Esophagus squamous epithelium (tissue), 4 donors: Measurements from ENCODE around the gene TMEM63A.

ENCODE experiments used
- CTCF ChIP-seq, 6 experiments: fragments of 450-650 bp in 4 of 6; fragments of 200-600 bp in 2 of 6; sonication (generic) in 2 of 6; IDR thresholded peaks; one replicate each; pipeline ENCODE4 v1.5.1; 2016 to 2019; ENCODE audit warnings: antibody characterized with exemption in 6 of 6, mild to moderate bottlenecking in 4 of 6, moderate library complexity in 4 of 6
- POLR2A ChIP-seq, 4 donors: fragments of 450-650 bp; IDR thresholded peaks; one replicate each; pipeline ENCODE4 v1.6.1; 2017; ENCODE audit warnings: antibody characterized with exemption in 4 of 4, mild to moderate bottlenecking in 4 of 4, moderate library complexity in 3 of 4

GRCh38 chr1:225848030-225848955 lies 33.9 kb downstream of the TMEM63A start:
- TF ChIP-seq POLR2A (IDR thresholded peaks at IDR 0.05) (no peak), CTCF (IDR thresholded peaks at IDR 0.05) (no peak)
